ENCODE results near the gene CACNA2D4. TPM values are rescaled to one million over a fixed set of nuclear protein-coding genes. Genes with fewer than 3 reads are reported as not detected.

CACNA2D4 gene
- total and polyA plus RNA-seq, 2 donors (not counting 1 experiment from before 2014, with no cell fraction given) = 0.68 to 0.99 TPM

DNA sequence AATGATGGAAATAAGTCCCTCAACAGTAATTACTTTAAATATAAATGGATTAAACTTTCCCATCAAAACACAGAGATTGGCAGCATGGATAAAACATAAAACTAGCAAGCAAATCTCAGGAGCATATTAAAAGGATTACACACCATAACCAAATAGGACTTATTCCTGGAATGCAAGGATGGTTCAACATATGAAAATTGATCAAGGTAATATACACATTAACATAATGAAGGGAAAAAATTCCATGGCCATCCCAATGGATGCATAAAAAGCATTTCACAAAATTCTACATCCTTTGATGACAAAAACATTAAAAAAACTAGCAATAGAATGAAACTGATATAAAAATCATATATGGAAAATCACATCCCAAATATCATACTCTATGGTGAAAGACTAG, 13.6 kb downstream of the CACNA2D4 start:
- no peak overlapping the region for H3K27ac ChIP-seq (ENCODE audit: insufficient read depth, low read length)
- H3K9me3 ChIP-seq (ENCODE audit: control insufficient read depth, insufficient read depth, low read depth, low read length) = no peaks in the 10 kb centered on the region
- no peak overlapping the region for H2AFZ ChIP-seq (ENCODE audit: low read length)
- no peak for DNase-seq (ENCODE audit: low read depth in 2 of 2)
- H4K20me1 ChIP-seq (ENCODE audit: control insufficient read depth, extremely low read depth, insufficient read depth, low read length) = no peaks in the 10 kb centered on the region
- H3K4me3 ChIP-seq (replicated peaks in 1 of 4; ENCODE audit: control extremely low read depth in 1 of 4, insufficient read depth in 1 of 4, low read depth in 3 of 4, low read length in 4 of 4) = no peak overlapping the region
- H3K4me2 ChIP-seq (ENCODE audit: extremely low read depth, insufficient read depth, low read length) = no peak overlapping the region
- no peaks in the 10 kb centered on the region for H3K27me3 ChIP-seq (ENCODE audit: control insufficient read depth, insufficient read depth, low read length)
- H3K79me2 ChIP-seq (ENCODE audit: control insufficient read depth, insufficient read depth, low read length) = no peaks in the 10 kb centered on the region
- H3K9ac ChIP-seq (ENCODE audit: insufficient read depth, low read length) = no peak overlapping the region
- no peaks in the 10 kb centered on the region for H3K4me1 ChIP-seq (ENCODE audit: control insufficient read depth, extremely low read depth, insufficient read depth, low read length)
- TF ChIP-seq EZH2 (IDR thresholded peaks at IDR 0.05; ENCODE audit: low read length, missing control alignments) = no peak
- TF ChIP-seq, protein P1, sequence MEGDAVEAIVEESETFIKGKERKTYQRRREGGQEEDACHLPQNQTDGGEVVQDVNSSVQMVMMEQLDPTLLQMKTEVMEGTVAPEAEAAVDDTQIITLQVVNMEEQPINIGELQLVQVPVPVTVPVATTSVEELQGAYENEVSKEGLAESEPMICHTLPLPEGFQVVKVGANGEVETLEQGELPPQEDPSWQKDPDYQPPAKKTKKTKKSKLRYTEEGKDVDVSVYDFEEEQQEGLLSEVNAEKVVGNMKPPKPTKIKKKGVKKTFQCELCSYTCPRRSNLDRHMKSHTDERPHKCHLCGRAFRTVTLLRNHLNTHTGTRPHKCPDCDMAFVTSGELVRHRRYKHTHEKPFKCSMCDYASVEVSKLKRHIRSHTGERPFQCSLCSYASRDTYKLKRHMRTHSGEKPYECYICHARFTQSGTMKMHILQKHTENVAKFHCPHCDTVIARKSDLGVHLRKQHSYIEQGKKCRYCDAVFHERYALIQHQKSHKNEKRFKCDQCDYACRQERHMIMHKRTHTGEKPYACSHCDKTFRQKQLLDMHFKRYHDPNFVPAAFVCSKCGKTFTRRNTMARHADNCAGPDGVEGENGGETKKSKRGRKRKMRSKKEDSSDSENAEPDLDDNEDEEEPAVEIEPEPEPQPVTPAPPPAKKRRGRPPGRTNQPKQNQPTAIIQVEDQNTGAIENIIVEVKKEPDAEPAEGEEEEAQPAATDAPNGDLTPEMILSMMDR (conservative IDR thresholded peaks at IDR 0.05 in 1 of 2, IDR thresholded peaks at IDR 0.05 in 1 of 2; ENCODE audit: low read depth in 1 of 2, low read length in 2 of 2) = no peak
- no peaks in the 10 kb centered on the region for H3K36me3 ChIP-seq (ENCODE audit: control insufficient read depth, insufficient read depth, low read length)

DNA sequence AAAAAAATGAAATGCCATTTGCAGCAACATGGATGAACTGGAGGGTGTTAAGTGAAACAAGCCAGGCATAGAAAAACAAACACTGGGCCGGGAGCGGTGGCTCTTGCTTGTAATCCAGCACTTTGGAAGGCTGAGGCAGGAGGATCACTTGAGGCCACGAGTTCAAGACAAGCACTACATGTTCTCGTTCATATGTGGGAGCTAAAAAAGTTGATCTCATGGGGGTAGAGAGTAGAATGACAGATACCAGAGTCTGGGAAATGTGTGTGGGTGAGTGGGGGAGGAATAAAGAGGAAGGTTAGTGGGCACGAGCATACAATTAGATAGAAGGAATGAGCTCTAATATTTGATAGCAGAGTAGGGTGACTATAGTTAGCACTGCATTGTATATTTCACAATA, 21.5 kb downstream of the CACNA2D4 start:
- DNase-seq (ENCODE audit: low read depth in 2 of 2) = no peak
- Histone ChIP-seq H3K36me3 (ENCODE audit: control insufficient read depth, insufficient read depth, low read length) (no peaks in the 10 kb centered on the region), H3K27me3 (ENCODE audit: control insufficient read depth, insufficient read depth, low read length) (no peaks in the 10 kb centered on the region), H2AFZ (ENCODE audit: low read length) (no peak overlapping the region), H4K20me1 (ENCODE audit: control insufficient read depth, extremely low read depth, insufficient read depth, low read length) (no peaks in the 10 kb centered on the region), H3K9me3 (ENCODE audit: control insufficient read depth, insufficient read depth, low read depth, low read length) (no peaks in the 10 kb centered on the region), H3K4me3 (replicated peaks in 1 of 4; ENCODE audit: control extremely low read depth in 1 of 4, insufficient read depth in 1 of 4, low read depth in 3 of 4, low read length in 4 of 4) (no peak overlapping the region), H3K4me2 (ENCODE audit: extremely low read depth, insufficient read depth, low read length) (no peak overlapping the region), H3K9ac (ENCODE audit: insufficient read depth, low read length) (no peak overlapping the region), H3K27ac (ENCODE audit: insufficient read depth, low read length) (no peak overlapping the region), H3K4me1 (ENCODE audit: control insufficient read depth, extremely low read depth, insufficient read depth, low read length) (no peaks in the 10 kb centered on the region), H3K79me2 (ENCODE audit: control insufficient read depth, insufficient read depth, low read length) (no peaks in the 10 kb centered on the region)
- TF ChIP-seq, protein P1 (conservative IDR thresholded peaks at IDR 0.05 in 1 of 2, IDR thresholded peaks at IDR 0.05 in 1 of 2; ENCODE audit: low read depth in 1 of 2, low read length in 2 of 2) = no peak
- no peak for TF ChIP-seq EZH2 (IDR thresholded peaks at IDR 0.05; ENCODE audit: low read length, missing control alignments)

DNA sequence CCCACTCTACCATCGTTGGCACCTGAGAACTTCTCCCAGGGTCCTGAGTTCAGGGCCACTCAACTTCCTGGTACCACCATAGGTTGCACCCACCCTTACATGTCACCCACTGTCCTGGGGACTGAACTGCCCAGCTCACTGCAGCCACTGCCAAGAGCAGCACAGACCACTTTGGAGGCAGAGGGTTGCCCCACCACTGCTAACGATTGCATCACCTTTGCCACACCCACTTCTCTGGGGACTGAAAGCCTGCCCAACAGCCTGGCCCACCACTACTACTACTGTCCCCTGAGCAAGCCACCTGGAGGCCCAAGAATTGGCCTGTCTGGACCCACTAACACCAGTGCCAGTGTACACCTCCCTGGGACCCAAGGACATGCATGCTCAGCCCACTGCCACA, 27.6 kb downstream of the CACNA2D4 start:
- Histone ChIP-seq H4K20me1 (ENCODE audit: control insufficient read depth, extremely low read depth, insufficient read depth, low read length) (no peaks in the 10 kb centered on the region), H3K9me3 (ENCODE audit: control insufficient read depth, insufficient read depth, low read depth, low read length) (no peaks in the 10 kb centered on the region), H3K27ac (ENCODE audit: insufficient read depth, low read length) (no peak overlapping the region), H3K9ac (ENCODE audit: insufficient read depth, low read length) (no peak overlapping the region), H3K27me3 (ENCODE audit: control insufficient read depth, insufficient read depth, low read length) (peaks cover 11% of the 10 kb centered on the region), H2AFZ (ENCODE audit: low read length) (no peak overlapping the region), H3K4me3 (replicated peaks in 1 of 4; ENCODE audit: control extremely low read depth in 1 of 4, insufficient read depth in 1 of 4, low read depth in 3 of 4, low read length in 4 of 4) (no peak overlapping the region), H3K4me2 (ENCODE audit: extremely low read depth, insufficient read depth, low read length) (no peak overlapping the region), H3K79me2 (ENCODE audit: control insufficient read depth, insufficient read depth, low read length) (no peaks in the 10 kb centered on the region), H3K4me1 (ENCODE audit: control insufficient read depth, extremely low read depth, insufficient read depth, low read length) (no peaks in the 10 kb centered on the region), H3K36me3 (ENCODE audit: control insufficient read depth, insufficient read depth, low read length) (no peaks in the 10 kb centered on the region)
- TF ChIP-seq, protein P1 (conservative IDR thresholded peaks at IDR 0.05 in 1 of 2, IDR thresholded peaks at IDR 0.05 in 1 of 2; ENCODE audit: low read depth in 1 of 2, low read length in 2 of 2) = no peak
- no peak for TF ChIP-seq EZH2 (IDR thresholded peaks at IDR 0.05; ENCODE audit: low read length, missing control alignments)
- DNase-seq (ENCODE audit: low read depth in 2 of 2) = no peak
